GM21528 (cell line): ENCODE measurements around the gene GNRH2.
"Not testable (repeated sequence)": the region's sequence is repeated elsewhere in the genome, so short reads cannot be mapped to it uniquely, and the experiment has no call there.

Experiments
- ATAC-seq: cut with Tn5 transposase; IDR thresholded peaks from one replicate; pipeline ENCODE4 v1.9.1; 2021; ENCODE audit warnings: mild to moderate bottlenecking, moderate library complexity; ENCODE audit not compliant: unreplicated experiment, low FRiP score

The GNRH2 gene

DNA sequence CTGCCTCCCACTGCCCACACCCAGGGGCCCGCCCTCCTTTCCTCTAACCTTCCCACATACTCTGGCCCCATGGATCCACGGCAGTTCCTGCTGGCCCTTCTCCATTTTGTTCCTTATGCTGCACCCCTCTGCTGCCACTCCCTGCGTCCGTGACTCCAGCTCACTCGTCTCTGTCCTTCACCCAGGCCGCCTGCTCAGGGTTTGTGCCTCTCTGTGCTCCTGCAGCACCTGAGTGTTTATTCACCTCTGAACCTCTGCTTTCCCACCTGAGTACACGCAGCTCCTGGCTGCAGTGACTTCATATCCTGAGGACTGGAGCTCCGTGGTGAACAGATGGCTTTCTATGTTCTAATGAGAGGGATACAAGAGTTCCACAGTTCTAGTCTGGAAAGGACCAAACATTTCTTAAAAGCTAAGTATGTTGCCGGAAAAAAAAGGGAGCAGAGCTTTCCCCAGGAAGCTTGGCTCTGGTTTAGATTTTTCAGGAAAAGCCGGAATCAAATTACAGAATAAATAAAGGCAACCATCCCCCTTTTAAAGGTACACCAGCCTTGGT is 1.5 kb upstream of the GNRH2 start:
- no peak for ATAC-seq

DNA sequence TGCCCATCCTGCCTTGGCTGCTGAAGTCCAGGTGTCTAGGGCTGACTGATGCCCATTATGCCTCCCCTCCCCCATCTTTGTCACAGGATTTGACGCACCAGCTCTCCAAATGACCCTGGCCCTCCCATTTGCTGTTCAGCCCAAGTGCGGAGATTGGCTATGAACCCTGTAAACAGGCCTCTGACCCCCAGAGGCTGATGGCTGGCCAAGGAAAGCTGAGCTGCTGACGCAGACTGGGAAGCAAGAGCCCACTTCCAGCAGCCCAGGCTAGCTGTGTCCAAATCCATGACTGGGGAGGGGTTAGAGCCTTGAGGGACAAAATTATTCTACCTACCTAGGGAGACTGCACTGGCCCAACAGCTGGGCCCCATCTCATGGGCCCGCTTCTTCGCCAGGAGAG is 797 bp upstream of the GNRH2 start:
- no peak for ATAC-seq

DNA sequence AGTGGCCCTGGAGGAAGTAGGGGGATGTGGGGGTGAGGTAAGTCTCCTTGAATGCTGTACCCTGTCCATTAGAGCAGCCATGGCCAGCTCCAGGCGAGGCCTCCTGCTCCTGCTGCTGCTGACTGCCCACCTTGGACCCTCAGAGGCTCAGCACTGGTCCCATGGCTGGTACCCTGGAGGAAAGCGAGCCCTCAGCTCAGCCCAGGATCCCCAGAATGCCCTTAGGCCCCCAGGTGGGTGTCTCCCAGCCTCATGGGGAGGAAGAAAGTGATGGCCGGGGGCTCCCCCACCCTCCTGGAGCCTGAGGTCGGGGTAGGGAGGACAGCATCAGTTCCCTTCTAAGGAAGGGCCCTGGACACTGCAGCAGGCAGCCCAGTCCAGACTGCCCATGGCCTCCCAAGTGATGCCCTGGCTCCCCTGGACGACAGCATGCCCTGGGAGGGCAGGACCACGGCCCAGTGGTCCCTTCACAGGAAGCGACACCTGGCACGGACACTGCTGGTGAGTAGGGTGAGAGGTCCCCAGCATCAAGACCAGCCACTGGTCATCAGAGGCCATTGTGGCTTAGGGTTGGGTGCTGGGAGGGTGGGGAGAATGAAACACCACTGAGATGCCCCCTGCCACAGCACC is 1.0 kb downstream of the GNRH2 start:
- ATAC-seq: no peak

DNA sequence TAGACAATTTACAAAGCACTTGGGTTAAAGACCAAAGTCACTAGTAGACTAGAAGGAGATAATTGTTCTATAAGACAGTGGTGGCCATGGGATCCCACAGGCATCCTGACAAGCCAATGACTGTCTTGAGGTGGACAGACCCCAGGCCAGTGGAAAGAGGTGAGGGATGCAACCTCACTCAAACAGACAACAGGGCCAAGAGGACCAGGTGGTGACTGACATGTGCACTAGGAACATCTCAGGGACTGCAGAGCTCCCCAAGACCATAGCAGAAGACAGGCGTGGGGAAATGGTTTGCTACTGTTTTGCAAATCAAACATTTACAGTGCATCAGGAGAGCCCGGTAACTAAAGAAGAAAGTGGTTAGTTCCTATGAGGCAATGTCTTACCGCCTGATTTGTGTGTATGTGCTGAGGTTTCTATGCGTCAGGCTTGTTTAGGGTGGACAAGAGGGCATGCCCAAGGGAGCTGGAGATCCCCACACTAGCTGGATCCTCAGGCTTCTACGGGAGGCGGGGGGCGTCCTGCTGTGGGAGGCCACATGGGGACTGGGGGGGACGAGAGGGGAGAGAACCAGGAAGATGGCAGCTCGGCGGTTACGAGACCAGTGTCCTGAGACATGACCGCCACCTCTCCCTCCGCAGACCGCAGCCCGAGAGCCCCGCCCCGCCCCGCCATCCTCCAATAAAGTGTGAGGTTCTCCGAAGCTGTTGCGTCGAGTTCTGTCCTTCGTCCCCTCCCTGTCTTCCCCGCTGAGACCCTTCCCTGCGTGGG is 1.8 kb downstream of the GNRH2 start:
- peak; percentile 44 for ATAC-seq

DNA sequence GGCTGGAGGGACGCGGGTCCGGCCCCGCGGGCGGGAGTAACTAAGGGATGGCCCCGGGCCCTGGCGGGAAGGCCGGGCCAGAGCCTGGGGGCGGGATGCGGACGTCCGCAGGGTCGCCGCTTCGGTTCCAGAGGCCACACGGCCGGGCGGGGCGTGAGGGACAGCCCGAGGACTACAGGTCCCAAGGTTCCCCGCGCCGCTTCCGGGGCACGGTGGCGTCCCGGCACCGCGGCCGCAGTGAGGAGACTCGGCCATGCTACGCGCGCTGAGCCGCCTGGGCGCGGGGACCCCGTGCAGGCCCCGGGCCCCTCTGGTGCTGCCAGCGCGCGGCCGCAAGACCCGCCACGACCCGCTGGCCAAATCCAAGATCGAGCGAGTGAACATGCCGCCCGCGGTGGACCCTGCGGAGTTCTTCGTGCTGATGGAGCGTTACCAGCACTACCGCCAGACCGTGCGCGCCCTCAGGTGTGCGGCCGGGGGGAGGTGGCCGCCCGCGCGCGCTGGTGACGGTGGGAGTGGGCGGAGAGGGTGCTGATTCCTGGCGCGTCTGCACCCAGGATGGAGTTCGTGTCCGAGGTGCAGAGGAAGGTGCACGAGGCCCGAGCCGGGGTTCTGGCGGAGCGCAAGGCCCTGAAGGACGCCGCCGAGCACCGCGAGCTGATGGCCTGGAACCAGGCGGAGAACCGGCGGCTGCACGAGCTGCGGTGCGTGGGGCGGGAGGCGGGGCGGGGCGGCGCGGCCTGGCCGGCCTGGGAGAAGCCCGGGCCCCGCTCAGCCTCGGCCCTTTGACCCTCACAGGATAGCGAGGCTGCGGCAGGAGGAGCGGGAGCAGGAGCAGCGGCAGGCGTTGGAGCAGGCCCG is 2.6 kb downstream of the GNRH2 start, which contains the start of gene MRPS26:
MRPS26 (plus strand) TSS at position 237 of the 861 bp plus-strand sequence; CDS start at position 254, 17 bp downstream.
- ATAC-seq: peak; percentile 85

DNA sequence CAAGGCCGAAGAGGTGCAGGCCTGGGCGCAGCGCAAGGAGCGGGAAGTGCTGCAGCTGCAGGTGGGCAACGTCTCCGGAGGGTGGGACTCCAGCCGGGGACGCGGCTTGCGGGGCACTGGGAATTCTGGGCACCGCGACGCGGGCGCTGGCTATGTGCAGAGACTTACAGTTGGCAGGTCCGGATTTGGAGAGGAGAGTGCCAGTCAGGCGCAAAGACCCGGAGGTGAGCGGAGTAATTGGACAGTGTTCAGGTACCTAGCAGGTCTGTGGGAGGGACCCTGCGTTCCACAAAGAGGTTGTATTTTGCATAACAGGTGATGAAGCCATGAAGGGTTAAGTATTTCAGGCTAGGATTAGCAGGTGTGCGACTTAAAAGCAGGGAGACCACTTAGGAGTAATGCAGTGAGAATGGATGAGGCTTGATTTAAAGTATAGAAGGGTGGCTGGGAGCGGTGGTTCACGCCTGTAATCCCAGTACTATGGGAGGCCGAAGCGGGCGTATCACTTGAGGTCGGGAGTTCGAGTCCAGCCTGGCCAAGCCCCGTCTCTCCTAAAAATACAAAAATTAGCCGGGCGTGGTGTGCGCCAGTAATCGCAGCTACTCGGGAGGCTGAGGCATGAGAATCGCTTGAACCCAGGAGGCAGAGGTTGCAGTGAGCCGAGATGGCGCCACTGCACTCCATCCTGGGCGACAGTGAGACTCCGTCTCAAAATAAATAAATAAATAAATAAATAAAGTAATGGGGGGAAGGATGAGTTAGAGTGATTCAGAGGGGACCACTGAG is 3.4 kb downstream of the GNRH2 start:
- no peak for ATAC-seq

DNA sequence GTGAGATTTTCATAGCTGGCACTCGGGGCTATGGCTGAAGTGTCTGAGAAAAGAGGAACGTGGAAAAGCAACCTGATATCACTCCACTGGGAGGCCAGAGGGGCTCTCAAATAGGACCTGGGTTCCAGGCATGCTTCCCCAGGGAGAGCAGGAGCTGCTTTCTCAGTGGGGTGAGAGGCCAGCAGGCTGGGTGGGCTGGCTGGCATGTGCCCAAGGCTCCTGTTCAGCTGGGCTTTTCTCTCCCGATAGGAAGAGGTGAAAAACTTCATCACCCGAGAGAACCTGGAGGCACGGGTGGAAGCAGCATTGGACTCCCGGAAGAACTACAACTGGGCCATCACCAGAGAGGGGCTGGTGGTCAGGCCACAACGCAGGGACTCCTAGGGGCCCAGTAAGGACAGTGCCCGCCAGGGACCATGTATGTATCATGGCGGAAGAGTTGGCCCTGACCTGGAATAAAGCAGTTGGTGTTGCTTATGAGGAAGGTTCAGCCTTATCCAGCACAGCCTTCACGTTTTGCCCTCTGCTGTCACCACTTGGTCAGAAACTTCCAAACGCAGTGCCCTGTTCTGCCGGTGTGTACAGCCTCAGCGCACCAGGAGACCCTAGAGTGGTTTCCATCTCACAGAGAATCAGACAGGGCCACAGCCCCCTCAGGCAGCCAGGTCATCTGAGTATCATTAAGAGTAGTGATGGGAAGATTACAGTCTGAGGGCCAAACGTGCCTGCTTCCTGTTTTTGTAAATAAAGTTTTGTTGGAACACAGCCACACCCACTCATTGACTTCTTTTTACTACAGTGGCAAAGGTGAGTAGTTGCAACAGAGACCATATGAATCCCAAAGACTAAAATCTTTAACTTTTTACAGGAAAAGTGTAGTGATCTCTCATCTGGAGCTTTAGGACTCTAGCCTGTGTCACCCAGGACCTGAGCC is 4.3 kb downstream of the GNRH2 start:
- ATAC-seq: no peak

DNA sequence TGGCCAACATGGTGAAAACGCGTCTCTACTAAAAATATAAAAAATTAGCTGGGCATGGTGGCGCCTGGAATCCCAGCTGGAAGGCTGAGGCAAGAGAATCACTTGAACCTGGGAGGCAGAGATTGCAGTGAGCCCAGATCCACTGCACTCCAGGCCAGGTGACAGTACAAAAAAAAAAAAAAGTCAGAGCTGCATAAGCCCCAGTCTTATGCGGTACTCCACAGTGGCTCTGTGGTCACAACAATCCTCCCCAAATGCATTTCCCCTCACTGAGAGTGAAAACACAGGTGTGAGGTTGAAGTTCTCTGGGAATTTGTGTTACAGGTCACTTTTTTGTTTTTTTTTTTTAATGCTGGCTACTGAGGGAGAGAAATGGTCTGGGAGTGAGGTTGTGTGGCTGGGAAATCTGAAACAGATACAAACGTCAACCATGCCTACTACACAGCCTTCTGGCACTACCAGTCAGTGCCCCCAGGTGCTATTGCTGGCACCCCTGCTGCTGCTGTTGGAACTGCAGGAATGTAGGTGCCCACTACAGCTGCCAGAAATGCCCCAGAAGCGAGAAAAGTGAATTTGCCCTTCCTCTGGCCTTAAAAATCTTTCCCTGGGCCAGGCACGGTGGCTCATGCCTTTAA is 8.1 kb downstream of the GNRH2 start:
- no peak for ATAC-seq

DNA sequence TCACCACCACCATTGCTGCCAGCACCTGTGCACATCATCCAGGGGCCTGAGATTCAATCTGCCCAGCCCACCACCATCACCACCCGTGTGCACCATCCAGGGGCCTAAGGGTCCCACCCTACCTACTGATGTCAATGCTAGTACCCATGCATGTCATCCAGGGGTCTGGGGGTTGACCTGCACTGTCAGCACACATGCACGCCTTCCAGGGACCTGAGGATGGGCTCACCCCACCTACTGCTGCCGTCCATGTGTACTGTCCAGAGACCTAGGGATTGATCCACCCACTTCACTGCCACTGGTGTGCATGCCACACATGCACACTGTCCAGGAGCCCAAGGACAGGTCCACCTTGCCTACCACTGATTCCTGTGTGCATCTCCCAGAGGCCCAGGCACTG is 16.1 kb downstream of the GNRH2 start:
- no peak for ATAC-seq

DNA sequence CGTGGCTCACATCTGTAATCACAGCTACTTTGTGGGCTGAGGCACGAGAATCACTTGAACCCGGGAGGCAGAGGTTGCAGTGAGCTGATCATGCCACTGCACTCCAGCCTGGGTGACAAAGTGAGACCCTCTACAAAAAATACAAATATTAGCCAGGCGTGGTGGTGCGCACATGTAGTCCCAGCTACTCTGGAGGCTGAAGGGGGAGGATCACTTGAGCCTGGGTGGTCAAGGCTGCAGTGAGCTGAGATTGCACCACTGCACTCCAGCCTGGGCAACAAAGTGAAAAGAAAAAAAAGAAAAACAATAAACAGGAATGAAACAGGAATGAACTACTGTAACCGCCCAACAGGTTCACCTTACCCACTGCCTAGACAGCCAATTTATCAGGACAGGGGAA is 20.7 kb downstream of the GNRH2 start:
- not testable (repeated sequence) for ATAC-seq

DNA sequence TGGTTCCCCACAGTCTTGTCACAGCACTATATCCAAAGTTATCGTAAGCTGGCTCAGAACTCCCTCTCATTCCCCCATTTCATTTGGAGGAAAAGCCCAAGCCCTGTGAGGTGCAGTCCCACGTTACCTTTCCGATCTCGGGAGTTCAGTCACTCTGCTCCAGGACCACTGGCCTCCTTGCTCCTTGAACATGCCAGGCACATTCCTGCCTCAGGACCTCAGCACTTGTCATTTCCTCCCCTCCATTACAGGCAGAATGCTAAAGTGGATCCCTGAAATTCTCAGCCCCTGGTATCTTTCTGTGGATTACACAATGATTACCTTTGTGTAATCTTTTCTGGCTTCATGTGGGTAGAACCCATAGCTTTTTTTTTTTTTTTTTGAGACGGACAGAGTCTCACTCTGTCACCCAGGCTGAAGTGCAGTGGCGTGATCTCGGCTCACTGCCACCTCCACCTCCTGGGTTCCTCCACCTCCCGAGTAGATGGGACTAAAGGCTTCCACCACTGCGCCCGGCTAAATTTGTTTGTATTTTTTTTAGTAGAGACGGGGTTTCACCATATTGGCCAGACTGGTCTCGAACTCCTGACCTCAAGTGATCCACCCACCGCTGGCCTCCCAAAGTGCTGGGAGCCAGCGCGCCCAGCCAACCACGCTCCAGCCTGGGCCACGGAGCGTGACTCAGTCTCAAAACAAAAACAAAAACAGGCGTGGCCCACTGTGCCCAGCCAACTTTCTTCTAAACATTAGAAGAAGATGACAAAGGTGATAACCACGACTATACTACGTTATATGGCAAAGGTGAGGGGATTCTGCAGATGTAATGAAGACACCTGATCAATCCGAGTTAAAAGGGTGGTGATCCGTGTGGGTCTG is 24.0 kb downstream of the GNRH2 start:
- ATAC-seq: no peak

DNA sequence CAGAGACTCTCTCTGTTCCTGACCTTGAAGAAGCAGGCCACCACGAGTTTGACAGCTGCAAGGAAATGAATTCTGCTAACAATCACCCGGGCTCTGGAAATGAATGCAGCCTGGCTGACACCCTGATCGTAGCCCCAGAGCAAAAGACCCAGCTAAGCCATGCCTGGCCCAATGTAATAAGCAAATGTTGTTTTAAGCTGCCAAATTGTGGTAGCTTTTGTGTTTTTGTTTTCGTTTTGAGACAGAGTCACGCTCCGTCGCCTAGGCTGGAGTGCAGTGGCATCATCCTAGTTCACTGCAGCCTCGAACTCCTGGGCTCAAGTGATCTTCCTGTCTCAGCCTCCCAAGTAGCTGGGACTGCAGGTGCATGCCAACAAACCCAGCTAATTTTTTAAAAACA is 24.7 kb downstream of the GNRH2 start:
- ATAC-seq: no peak

DNA sequence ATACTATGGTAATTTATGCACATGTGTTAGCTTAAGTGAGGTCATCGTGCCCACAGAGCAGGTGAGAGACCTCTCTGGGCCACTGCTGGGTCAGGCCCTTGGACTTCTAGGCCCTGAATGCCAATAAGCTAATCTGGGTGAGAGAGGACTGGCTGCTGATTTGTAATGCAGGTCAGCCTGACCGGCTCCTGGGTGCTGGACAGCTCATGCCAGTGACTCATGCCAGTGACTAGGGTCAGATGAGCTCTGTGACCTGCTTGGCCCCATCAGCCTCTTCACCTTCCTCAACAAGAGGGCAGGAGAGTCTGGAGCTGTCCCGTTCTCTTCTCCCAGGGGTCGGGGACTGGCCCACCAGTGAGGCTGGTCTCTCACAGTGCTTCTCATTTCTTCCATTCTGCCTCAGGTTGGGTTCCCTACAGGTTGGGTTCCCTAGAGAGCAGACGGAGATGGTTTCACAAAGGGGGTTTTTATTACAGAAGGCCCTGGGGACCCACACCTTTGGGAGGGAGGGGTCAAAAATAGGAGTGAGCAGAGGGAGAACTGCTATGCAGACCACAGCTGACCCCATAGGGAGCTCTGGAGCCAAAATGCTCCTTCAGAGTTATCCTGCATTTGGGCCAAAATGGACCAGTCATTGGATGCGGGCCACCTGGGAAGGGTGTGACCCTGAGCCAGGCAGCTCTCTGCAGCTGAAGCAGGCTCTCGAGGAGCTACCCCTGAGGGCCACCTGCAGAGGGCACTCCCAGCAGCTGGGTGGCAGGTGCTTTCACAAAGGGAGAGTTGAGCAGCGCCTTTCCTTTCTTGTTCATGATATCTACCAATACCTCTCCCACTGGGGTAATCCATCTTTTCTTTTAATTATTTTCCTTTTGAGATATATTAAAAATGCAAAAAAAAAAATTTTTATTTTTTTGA is 25.8 kb downstream of the GNRH2 start:
- ATAC-seq: no peak

DNA sequence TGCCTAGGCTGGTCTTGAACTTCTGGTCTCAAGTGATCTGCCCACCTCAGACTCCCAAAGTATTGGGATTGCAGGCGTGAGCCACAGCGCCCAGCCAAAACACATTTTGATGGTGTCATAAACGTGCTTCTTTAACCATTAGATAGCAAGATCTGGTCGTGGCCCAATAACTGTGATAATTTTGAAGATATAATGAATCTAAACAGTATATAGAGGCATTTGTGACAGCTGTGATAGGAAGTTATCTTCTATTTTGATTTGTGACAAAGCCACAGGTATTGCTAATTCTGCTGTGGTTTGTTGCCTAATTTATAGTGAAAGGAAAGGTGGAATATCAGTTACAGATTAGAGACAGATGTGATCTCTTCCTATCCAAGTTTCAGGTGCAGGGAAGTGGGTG is 27.3 kb downstream of the GNRH2 start:
- ATAC-seq: no peak

DNA sequence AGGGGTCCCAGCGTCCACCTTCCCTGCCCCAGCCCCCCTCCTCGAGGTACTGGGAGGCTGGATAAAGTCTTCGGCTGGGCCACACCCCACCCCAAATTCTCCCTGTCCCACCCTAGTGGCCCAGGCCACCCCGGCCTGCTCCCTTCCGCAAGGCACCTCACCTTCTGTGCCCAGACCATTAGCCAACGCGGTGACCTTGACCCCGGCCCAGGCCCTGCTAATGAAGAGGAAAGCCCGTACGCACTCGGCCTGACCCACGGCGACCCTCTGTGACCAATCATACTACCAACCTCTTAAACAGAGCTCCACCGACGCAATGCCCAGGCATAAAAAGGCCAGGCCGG is 27.8 kb downstream of the GNRH2 start:
- no peak for ATAC-seq

DNA sequence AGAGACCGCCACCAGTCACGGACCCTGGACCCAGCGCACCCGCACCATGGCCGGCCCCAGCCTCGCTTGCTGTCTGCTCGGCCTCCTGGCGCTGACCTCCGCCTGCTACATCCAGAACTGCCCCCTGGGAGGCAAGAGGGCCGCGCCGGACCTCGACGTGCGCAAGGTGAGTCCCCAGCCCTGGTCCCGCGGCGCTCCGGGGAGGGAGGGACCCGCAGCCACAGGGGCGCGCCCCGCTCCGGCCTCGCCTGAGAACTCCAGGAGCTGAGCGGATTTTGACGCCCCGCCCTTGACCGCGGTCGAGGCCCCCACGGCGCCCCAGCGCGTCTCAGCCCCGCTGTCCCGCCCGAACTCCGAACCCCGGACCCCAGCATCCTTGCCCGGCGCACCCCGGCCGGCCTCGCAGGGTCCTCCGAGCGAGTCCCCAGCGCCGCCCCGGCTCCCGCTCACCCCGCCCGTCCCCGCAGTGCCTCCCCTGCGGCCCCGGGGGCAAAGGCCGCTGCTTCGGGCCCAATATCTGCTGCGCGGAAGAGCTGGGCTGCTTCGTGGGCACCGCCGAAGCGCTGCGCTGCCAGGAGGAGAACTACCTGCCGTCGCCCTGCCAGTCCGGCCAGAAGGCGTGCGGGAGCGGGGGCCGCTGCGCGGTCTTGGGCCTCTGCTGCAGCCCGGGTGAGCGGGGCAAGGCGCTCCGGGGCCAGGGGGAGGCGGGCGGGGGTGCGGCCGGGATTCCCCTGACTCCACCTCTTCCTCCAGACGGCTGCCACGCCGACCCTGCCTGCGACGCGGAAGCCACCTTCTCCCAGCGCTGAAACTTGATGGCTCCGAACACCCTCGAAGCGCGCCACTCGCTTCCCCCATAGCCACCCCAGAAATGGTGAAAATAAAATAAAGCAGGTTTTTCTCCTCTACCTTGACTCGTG is 28.4 kb downstream of the GNRH2 start, which contains the start of gene OXT:
OXT (plus strand) TSS at position 11 of the 920 bp plus-strand sequence; CDS start at position 47, 36 bp downstream.
- no peak for ATAC-seq
